Caco-2 (cell line): ENCODE results near the gene FBXO31. TPM values are rescaled to one million over a fixed set of nuclear protein-coding genes. Genes with fewer than 3 reads are reported as not detected.
A peak's percentile ranks its signal among the peaks of the same experiment; 100 is the strongest.

Experiments
- BruUV-seq: library from RNA; stranded (reverse); fragments of 400-500 nt; replicated peaks from 2 replicates; lab custom pipeline; 2021; lab: Mats Ljungman, UMichigan
- CTCF ChIA-PET: fragments of 300-600 bp; sonication (Branson Sonifier 250); formaldehyde crosslinking; loops from one replicate; lab custom pipeline; 2022; ENCODE audit warnings: antibody characterized with exemption; lab: Charles Lee
- POLR2A ChIA-PET: fragments of 300-600 bp; sonication (Branson Sonifier 250); formaldehyde crosslinking; loops from one replicate; lab custom pipeline; 2022; ENCODE audit warnings: antibody characterized with exemption; lab: Charles Lee
- DNase-seq, 2 experiments: peaks; one replicate each; pipeline versions ENCODE4 v3.0.0 to v3.0.0-alpha.2; 2020 to 2022
- H3K27me3 ChIP-seq: replicated peaks from 2 replicates; pipeline ENCODE4 v1.6.0; 2011; ENCODE audit warnings: low read length; ENCODE audit not compliant: control insufficient read depth, insufficient read depth
- H3K36me3 ChIP-seq: 2 replicates; pipeline ENCODE4 v1.5.1; 2011; ENCODE audit warnings: low read length; ENCODE audit not compliant: control insufficient read depth, insufficient read depth
- H3K4me1 ChIP-seq: fragments of 250-450 bp; sonication (Bioruptor Pico); 2 replicates; pipeline ENCODE4 v1.5.1; 2020; ENCODE audit warnings: mild to moderate bottlenecking
- H3K4me3 ChIP-seq: 2 replicates; pipeline ENCODE4 v1.5.1; 2011; ENCODE audit warnings: low read depth, mild to moderate bottlenecking, control low read depth, low read length
- H3K9me3 ChIP-seq: fragments of 250-450 bp; sonication (Bioruptor Pico); 2 replicates; pipeline ENCODE4 v1.5.1; 2020; ENCODE audit warnings: mild to moderate bottlenecking, moderate library complexity
- H3K27ac Mint-ChIP-seq: one replicate; pipeline ENCODE4 v1.8.0; 2022; ENCODE audit warnings: mixed read lengths; ENCODE audit not compliant: unreplicated experiment
- H3K27me3 Mint-ChIP-seq: one replicate; pipeline ENCODE4 v1.8.0; 2022; ENCODE audit warnings: mixed read lengths; ENCODE audit not compliant: insufficient read depth, unreplicated experiment
- H3K36me3 Mint-ChIP-seq: one replicate; pipeline ENCODE4 v1.8.0; 2022; ENCODE audit warnings: mild to moderate bottlenecking, mixed read lengths; ENCODE audit not compliant: insufficient read depth, unreplicated experiment
- H3K4me1 Mint-ChIP-seq: one replicate; pipeline ENCODE4 v1.8.0; 2022; ENCODE audit warnings: low read depth, mixed read lengths; ENCODE audit not compliant: unreplicated experiment
- H3K4me3 Mint-ChIP-seq: one replicate; pipeline ENCODE4 v1.8.0; 2022; ENCODE audit warnings: mild to moderate bottlenecking, moderate library complexity, mixed read lengths; ENCODE audit not compliant: unreplicated experiment
- H3K9me3 Mint-ChIP-seq: one replicate; pipeline ENCODE4 v1.8.0; 2022; ENCODE audit warnings: mixed read lengths; ENCODE audit not compliant: unreplicated experiment
- CTCF ChIP-seq, 2 experiments: fragments of 200-600 bp in 1 of 2; IDR thresholded peaks; 1 replicate in 1 of 2; 2 replicates in 1 of 2; pipeline versions ENCODE4 v1.5.1 to v1.8.0; 2011 to 2022; ENCODE audit warnings: antibody characterized with exemption in 1 of 2, control low read depth in 1 of 2, inconsistent platforms in 1 of 2, low read depth in 1 of 2, low read length in 1 of 2, mild to moderate bottlenecking in 1 of 2, moderate library complexity in 1 of 2; ENCODE audit not compliant: insufficient read depth in 1 of 2, severe bottlenecking in 1 of 2, unreplicated experiment in 1 of 2
- intact Hi-C: fragments of 100-400 bp; cut with micrococcal nuclease; formaldehyde crosslinking; loops from one replicate; pipeline ENCODE4 v1.10.0; 2022; ENCODE audit not compliant: unreplicated experiment
- total RNA-seq: library from RNA; stranded (reverse); gene quantifications from 2 replicates; pipeline ENCODE4 v1.2.3, GENCODE V29; 2022

FBXO31 gene
- total RNA-seq, 1 experiment from 2014 or later, result 55.6 TPM

GRCh38 chr16:87311387-87311786 is 72.2 kb downstream of the FBXO31 start:
- intact Hi-C loops, result no loop called here
- Mint-ChIP-seq H3K4me3 (no peak overlapping the region), H3K27ac (no peak overlapping the region), H3K4me1 (no peaks in the 10 kb centered on the region), H3K36me3 (peaks cover 6% of the 10 kb centered on the region), H3K9me3 (no peaks in the 10 kb centered on the region), H3K27me3 (no peaks in the 10 kb centered on the region)
- H3K4me3 ChIP-seq, result no peak overlapping the region
- CTCF ChIA-PET, result no interaction called here
- peak in 1 of 2 experiments; percentile 14 for DNase-seq
- BruUV-seq, result no TSS peak
- POLR2A ChIA-PET, result no interaction called here
- H3K9me3 ChIP-seq, result no peaks in the 10 kb centered on the region
- no peaks in the 10 kb centered on the region for H3K27me3 ChIP-seq
- no peak for TF ChIP-seq CTCF (IDR thresholded peaks at IDR 0.05; ENCODE audit: insufficient read depth in 1 of 2, low read depth in 1 of 2, low read length in 1 of 2, severe bottlenecking in 1 of 2, unreplicated experiment in 1 of 2)
- H3K36me3 ChIP-seq, result no peaks in the 10 kb centered on the region
- H3K4me1 ChIP-seq, result no peaks in the 10 kb centered on the region

GRCh38 chr16:87310610-87311009 is 73.0 kb downstream of the FBXO31 start:
- no peak overlapping the region for H3K4me3 Mint-ChIP-seq
- TF ChIP-seq CTCF (IDR thresholded peaks at IDR 0.05; ENCODE audit: insufficient read depth in 1 of 2, low read depth in 1 of 2, low read length in 1 of 2, severe bottlenecking in 1 of 2, unreplicated experiment in 1 of 2), result no peak
- H3K27me3 Mint-ChIP-seq, result no peaks in the 10 kb centered on the region
- Histone ChIP-seq H3K36me3 (no peaks in the 10 kb centered on the region), H3K4me3 (no peak overlapping the region), H3K4me1 (no peaks in the 10 kb centered on the region), H3K27me3 (no peaks in the 10 kb centered on the region), H3K9me3 (no peaks in the 10 kb centered on the region)
- no peaks in the 10 kb centered on the region for H3K9me3 Mint-ChIP-seq
- peak in 1 of 2 experiments; percentile 21 for DNase-seq
- POLR2A ChIA-PET, result no interaction called here
- CTCF ChIA-PET, result no interaction called here
- no TSS peak for BruUV-seq
- H3K27ac Mint-ChIP-seq, result no peak overlapping the region
- intact Hi-C loops, result no loop called here
- peaks cover 6% of the 10 kb centered on the region for H3K36me3 Mint-ChIP-seq
- H3K4me1 Mint-ChIP-seq, result no peaks in the 10 kb centered on the region

- H3K27me3 Mint-ChIP-seq, result no peaks in the 10 kb centered on the region
- CTCF ChIA-PET, result interaction anchor here (0.6 kb wide), 1 partner anchor 39 kb away, joined by 3 read pairs; no protein-coding TSS in a partner anchor
- intact Hi-C loops, result no loop called here
- Histone ChIP-seq H3K36me3 (no peaks in the 10 kb centered on the region), H3K9me3 (no peaks in the 10 kb centered on the region), H3K4me1 (no peaks in the 10 kb centered on the region), H3K27me3 (no peaks in the 10 kb centered on the region), H3K4me3 (no peak overlapping the region)
- H3K27ac Mint-ChIP-seq, result no peak overlapping the region
- TF ChIP-seq CTCF (IDR thresholded peaks at IDR 0.05; ENCODE audit: insufficient read depth in 1 of 2, low read depth in 1 of 2, low read length in 1 of 2, severe bottlenecking in 1 of 2, unreplicated experiment in 1 of 2), result no peak
- POLR2A ChIA-PET, result interaction anchor here (0.6 kb wide), 1 partner anchor 73 kb away, joined by 3 read pairs; no protein-coding TSS in a partner anchor
- peaks cover 6% of the 10 kb centered on the region for H3K36me3 Mint-ChIP-seq
- H3K4me1 Mint-ChIP-seq, result no peaks in the 10 kb centered on the region
- no peaks in the 10 kb centered on the region for H3K9me3 Mint-ChIP-seq
- peak in 1 of 2 experiments; percentile 22 for DNase-seq
- no peak overlapping the region for H3K4me3 Mint-ChIP-seq
- no TSS peak for BruUV-seq
Observed at GRCh38 chr16:87309620-87310525, 73.7 kb downstream of the FBXO31 start.
